ENCODE results near the gene AFG3L2. TPM values are rescaled to one million over a fixed set of nuclear protein-coding genes. Genes with fewer than 3 reads are reported as not detected.

The AFG3L2 gene
- total and polyA plus RNA-seq, 12 donors: 15.6 to 89.8 (median 47.4) TPM

- Histone ChIP-seq H3K27me3 (no peaks in the 10 kb centered on the region), H3K9me3 (replicated peaks in 1 of 3) (no peaks in the 10 kb centered on the region), H3K4me3 (no peak overlapping the region), H3K36me3 (replicated peaks in 1 of 2) (peaks cover 0 to 73% of the 10 kb centered on the region in 2 donors), H3K27ac (no peak overlapping the region), H3K4me1 (replicated peaks in 1 of 2) (peaks cover 7 to 16% of the 10 kb centered on the region in 2 donors)
- intact Hi-C loops (cut with DNase I): no loop called here
- no peak for DNase-seq
- WGBS, 4 donors: 71 to 90% (median 85%) methylated on average over 5 of the region's 5 CpGs
- TF ChIP-seq CTCF (IDR thresholded peaks at IDR 0.05) (no peak), POLR2A (IDR thresholded peaks at IDR 0.05) (no peak)
These were observed 17.5 kb downstream of the AFG3L2 start for GRCh38 chr18:12359515-12359927.

GRCh38 chr18:12352188-12352587, 24.8 kb downstream of the AFG3L2 start:
- no peaks in the 10 kb centered on the region for H3K27me3 ChIP-seq
- H3K9me3 ChIP-seq (replicated peaks in 1 of 3): no peaks in the 10 kb centered on the region
- peaks cover 0 to 84% of the 10 kb centered on the region in 2 donors for H3K36me3 ChIP-seq (replicated peaks in 1 of 2)
- H3K4me3 ChIP-seq: no peak overlapping the region
- intact Hi-C loops (cut with DNase I): no loop called here
- H3K4me1 ChIP-seq (replicated peaks in 1 of 2): no peaks in the 10 kb centered on the region
- no peak for DNase-seq
- TF ChIP-seq CTCF (IDR thresholded peaks at IDR 0.05) (no peak), POLR2A (IDR thresholded peaks at IDR 0.05) (no peak)
- 90 to 97% (median 95%) methylated on average over 3 to 5 of the region's 5 CpGs for whole genome bisulfite sequencing, 4 donors
- H3K27ac ChIP-seq: no peak overlapping the region

GRCh38 chr18:12347895-12348294, 29.1 kb downstream of the AFG3L2 start:
- intact Hi-C loops (cut with DNase I): no loop called here
- Histone ChIP-seq H3K4me3 (no peak overlapping the region), H3K36me3 (replicated peaks in 1 of 2) (peaks cover 0 to 92% of the 10 kb centered on the region in 2 donors), H3K27me3 (no peaks in the 10 kb centered on the region), H3K4me1 (replicated peaks in 1 of 2) (no peaks in the 10 kb centered on the region), H3K27ac (no peak overlapping the region), H3K9me3 (replicated peaks in 1 of 3) (no peaks in the 10 kb centered on the region)
- 83 to 90% (median 86%) methylated on average over 4 of the region's 4 CpGs for WGBS, 4 donors
- no peak for DNase-seq
- TF ChIP-seq POLR2A (IDR thresholded peaks at IDR 0.05) (no peak), CTCF (IDR thresholded peaks at IDR 0.05) (no peak)

- no peaks in the 10 kb centered on the region for H3K4me1 ChIP-seq (replicated peaks in 1 of 2)
- peaks cover 0 to 88% of the 10 kb centered on the region in 2 donors for H3K36me3 ChIP-seq (replicated peaks in 1 of 2)
- no peak for DNase-seq
- intact Hi-C loops (cut with DNase I): no loop called here
- no peak overlapping the region for H3K4me3 ChIP-seq
- TF ChIP-seq CTCF (IDR thresholded peaks at IDR 0.05): no peak
- no peak for TF ChIP-seq POLR2A (IDR thresholded peaks at IDR 0.05)
- WGBS, 4 donors: 92 to 96% (median 93%) methylated on average over 7 of the region's 7 CpGs
- no peaks in the 10 kb centered on the region for H3K9me3 ChIP-seq (replicated peaks in 1 of 3)
- no peaks in the 10 kb centered on the region for H3K27me3 ChIP-seq
- H3K27ac ChIP-seq: no peak overlapping the region
These were observed 30.8 kb downstream of the AFG3L2 start for GRCh38 chr18:12346240-12346565.

All from adrenal gland (tissue), 12 donors.